Activated T-helper 1 cell treated with Interleukin-2 at 50 U/mL for 16 hours (primary cell): Measurements from ENCODE around the gene RAB39A.
A peak's percentile ranks its signal among the peaks of the same experiment; 100 is the strongest.

ENCODE experiments used
- DNase-seq: peaks from one replicate; pipeline ENCODE4 v3.0.0-alpha.2; 2020; ENCODE audit warnings: low read depth

The RAB39A gene

GRCh38 chr11:107962181-107962580 lies 33.9 kb downstream of the RAB39A start:
- no peak for DNase-seq

- DNase-seq, result no peak
These were observed 34.8 kb downstream of the RAB39A start for GRCh38 chr11:107963091-107963490.

- DNase-seq, result no peak
These were observed 41.0 kb downstream of the RAB39A start for GRCh38 chr11:107969219-107969618.

GRCh38 chr11:107970049-107970448 lies 41.8 kb downstream of the RAB39A start:
- DNase-seq, result no peak

- DNase-seq, result no peak
These were observed 45.4 kb downstream of the RAB39A start for GRCh38 chr11:107973641-107974040.

- no peak for DNase-seq
These were observed 60.3 kb downstream of the RAB39A start for GRCh38 chr11:107988397-107989158.

GRCh38 chr11:107991868-107992414 lies 63.7 kb downstream of the RAB39A start:
- no peak for DNase-seq

- no peak for DNase-seq
These were observed 67.9 kb downstream of the RAB39A start for GRCh38 chr11:107996006-107996776.

GRCh38 chr11:107998761-107999160 lies 70.5 kb downstream of the RAB39A start:
- DNase-seq, result no peak

- no peak for DNase-seq
These were observed 71.7 kb downstream of the RAB39A start for GRCh38 chr11:107999759-108000455.

- DNase-seq, result no peak
These were observed 74.2 kb downstream of the RAB39A start for GRCh38 chr11:108002476-108002875.

- DNase-seq, result no peak
These were observed 75.4 kb downstream of the RAB39A start for GRCh38 chr11:108003623-108004022.

- no peak for DNase-seq
These were observed 79.6 kb downstream of the RAB39A start for GRCh38 chr11:108007819-108008218.

- peak; percentile 84 for DNase-seq
These were observed 80.6 kb downstream of the RAB39A start, which contains the start of gene CUL5 for GRCh38 chr11:108008656-108009496. Gene CUL5, plus strand, starts transcription at chr11:108008898. Its CDS starts 451 bp downstream, at chr11:108009349.

- no peak for DNase-seq
These were observed 81.5 kb downstream of the RAB39A start for GRCh38 chr11:108009497-108010370.

- no peak for DNase-seq
These were observed 84.0 kb downstream of the RAB39A start for GRCh38 chr11:108012139-108012725.
